Measurements from ENCODE around the gene PLEKHA6.

Gene PLEKHA6

DNA sequence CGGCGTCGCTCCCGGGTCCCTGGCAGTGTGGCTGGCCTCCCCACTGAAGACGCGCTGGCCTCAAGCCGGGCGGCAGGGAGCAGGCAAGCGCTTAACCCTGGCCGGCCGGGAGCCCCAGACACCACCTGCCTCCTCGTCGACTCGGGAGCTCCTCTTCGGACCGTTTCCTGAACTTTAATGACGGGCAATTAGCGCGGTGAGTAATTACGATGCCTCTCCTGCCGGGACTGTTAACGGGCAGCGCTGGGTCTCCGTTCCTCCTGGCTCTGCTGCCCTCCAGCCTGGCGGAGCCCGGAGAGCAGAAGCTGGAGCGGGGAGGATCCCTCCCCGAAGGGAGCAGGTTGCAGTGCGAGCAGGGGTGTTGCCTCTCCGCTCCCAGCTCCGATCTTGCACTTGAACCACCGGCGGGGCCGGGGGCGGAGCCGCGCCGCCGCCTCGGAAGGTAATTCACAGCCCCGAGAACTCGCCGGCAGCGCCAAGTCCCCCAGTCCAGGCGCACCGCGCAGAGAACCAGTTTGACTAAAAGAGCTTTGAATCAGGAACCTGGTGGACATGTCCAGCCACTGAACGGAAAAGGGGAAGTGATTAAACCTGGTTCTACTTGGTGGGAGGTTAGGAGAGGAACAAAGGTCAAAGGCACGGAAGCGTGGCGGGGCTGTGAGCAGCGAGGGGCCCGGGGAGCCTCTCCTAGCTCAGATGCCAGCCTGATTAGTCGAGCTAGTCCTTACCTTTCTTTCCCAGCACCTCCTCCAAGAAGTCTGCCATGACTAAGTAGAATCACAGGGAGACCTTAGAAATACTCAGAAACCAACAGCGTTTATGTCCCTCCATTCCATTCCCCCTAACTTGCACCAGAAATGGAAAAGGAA is 18.3 kb upstream of the PLEKHA6 start:
- DNase-seq, result peak; percentile 58

DNA sequence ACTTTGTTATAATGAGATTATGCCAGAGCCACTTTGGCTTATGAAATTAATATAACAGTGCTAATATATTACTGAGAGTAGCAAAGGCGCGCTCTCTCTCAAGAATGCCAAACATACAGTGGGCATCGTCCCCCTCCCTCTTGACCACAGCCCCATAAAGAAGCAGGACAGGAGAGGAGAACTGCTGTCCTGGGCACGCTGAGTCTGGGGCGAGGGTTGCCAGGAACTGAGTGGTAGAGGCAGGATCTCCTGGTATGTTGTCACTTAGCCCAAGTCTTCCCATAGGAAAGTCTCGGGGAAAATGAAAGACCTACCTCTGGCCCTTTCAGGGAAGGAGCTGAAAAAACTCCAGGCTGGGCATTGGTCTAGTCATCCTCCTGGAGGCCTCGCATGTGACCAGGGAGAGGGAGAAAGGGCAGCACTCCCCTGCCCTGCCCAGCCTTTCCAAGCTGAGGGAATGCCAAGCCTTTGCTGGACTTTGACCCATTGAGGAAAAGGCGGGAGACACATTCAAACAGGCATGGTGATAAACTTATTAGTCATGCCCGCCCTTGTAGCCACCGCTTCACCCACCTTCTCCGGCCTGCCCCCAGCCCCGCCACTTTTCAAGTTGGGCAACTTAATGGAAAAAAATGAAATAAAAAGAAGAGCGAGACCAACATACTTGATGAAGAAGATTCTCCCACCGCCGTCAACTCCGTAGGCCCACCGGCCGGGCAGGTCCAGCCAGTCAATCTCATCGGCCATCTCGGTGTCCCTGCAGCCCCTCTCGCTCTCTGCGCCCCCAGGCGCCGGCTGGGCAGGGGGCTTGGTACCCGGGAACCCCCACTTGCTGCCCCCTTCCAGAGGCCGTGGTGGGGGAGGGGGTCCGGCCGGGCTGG is 17.4 kb upstream of the PLEKHA6 start:
- DNase-seq, result no peak

DNA sequence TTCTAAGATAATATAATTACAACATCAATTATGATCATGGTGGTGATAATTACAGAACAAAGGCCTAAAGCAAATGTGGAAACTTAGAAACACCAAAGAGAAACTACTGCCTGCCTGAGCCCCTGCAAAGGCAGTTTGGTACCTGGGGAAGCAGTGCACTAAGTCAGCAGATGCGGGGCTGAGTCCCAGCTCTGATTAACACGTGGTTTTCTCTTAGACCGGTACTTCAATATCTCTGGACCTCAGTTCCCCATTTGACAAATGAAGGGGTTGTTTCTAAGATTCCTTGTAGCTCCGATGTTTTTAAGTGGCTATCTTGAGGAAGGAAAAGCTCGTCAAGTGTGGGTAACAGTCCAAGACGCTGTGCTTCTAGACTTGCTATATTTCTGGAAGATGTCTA is 16.7 kb upstream of the PLEKHA6 start:
- no peak for DNase-seq

DNA sequence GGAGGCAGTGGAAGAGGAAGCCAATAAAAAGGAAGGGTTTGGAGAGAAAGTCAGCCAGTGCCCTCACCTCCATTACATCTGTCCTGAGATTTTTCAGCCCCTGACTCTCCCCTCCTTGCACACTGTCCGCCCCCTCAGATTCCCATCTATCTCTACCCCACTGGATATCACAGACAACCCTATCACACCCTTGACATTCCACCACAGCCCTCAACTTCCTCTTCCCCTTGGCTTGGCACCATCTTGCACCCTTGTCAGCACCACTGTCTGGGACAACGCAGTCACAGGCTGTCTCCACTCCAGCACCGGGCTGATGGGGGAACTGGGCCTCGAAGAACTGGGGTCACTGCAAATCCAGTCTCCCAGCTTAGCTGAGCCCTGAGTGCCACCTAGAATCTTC is 14.2 kb upstream of the PLEKHA6 start:
- no peak for DNase-seq

DNA sequence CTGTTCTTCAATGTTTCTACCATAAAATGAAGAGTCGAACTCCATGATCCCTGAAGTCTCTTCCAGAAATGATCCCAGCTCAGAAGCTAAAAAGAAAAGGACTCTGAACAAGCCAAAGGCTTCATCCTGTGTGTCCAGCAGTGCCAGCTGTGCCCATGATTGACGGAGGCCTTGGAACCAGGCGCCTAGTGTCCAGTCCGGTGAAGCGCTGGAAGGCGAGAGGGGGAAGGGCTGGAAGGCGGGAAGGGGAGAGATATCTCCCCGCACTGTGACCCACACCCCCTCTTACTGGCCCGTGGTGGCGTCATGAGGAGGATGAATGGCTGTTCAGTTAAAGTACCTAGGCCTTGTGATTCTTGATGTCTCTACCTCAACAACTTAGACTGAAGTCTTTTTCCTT is 10.4 kb upstream of the PLEKHA6 start:
- DNase-seq, result no peak

DNA sequence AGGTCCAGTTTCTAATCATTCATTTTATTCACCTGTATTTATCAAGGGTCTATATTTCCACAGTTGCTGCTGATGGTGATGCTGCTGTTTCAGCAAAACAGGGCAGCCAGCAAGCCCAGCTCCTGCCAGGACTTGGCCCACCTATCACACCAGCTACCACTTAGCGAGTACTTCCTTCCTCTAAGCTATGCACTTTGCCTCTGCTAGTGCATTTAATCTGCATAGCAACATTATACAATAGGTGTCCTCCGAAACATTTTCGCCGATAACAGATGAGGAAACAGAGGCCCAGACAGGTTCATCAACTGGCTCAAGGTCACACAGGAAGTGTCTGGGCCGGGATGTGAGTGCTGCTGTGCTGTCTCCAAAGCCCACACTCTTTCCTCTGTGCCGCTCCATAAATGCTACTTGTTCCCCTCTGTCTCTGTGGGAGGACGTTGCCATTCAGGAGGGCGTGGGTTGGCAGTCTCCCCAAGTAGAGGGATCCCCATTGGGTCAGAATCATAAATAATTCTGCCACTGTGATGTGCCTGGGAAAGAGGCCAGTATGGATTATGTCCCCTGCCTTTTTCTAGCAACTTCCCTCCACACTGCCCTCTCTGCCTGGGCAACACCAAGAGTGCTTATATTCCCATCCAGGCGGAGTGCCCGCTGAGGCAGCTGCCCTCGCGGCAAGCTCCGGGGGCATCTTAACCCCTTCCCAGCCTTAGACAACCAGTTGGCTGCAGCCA is 9.4 kb upstream of the PLEKHA6 start:
- DNase-seq, result no peak

DNA sequence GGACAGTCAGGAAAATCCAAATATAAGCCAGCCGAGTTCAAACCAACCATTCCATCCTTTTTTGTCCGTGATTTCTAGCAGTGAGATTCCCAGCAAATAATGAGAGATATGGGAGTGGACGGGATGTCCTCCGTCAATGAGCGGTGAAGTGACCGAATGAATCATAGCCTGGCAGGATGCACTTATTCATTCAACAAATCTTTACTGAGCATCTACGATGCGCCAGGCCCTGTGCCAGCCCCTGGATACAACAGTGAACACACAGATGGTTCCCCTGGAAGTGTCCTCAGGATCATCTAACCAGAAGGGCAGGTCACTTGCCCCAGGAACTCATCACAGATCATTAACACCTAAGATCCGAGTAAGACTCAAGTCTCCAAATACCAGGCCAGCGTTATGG is 8.2 kb upstream of the PLEKHA6 start:
- no peak for DNase-seq

DNA sequence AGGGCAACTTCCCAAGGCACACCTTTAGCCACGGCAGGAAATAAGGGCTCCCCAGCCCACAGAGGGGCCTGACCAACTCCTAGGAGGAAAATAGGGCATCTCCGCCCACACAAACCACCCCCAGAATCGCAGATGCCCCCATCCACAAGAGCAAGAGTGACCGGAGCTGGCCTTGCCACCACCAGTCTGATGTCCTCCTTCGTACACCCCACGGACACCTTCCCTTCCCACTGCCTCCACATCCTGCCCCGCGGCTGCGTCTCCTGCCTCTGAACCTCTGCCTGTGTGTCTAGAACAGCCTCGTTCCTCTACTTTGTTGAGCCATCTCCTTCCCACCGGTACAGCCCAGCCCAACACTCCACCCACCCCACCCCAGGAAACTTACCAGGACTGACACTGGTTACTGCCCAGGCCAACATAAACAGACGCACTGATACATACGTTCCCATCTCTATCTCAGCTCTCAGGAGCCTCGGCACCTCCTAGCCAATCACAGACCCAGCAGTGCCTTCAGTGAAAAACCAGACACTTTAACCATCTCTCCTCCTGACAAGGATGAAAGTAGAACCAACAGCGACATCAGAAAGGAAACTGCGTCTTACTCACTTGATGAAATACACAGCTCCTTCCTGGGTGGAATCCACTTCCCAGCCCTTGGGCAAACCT is 7.6 kb upstream of the PLEKHA6 start:
- no peak for DNase-seq

DNA sequence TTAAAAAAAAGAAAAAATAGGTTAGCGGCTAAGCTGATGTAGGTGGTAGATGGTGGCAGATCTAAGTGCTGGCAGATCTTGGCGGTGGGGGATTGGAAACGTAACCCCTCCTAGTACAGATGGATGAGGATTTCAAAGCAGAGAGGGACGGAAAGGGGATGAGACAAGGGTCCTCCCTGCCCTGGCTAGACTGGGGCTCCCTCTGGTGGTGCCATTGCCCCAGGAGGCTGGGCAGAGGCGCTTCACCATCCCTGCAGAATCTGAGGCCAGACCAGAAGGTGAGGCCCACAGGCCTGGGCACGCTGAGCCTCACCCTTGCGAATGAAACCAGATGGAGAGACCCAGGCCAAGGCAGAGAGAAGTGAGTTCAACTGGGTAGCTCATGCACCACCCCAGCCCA is 7.0 kb upstream of the PLEKHA6 start:
- no peak for DNase-seq

DNA sequence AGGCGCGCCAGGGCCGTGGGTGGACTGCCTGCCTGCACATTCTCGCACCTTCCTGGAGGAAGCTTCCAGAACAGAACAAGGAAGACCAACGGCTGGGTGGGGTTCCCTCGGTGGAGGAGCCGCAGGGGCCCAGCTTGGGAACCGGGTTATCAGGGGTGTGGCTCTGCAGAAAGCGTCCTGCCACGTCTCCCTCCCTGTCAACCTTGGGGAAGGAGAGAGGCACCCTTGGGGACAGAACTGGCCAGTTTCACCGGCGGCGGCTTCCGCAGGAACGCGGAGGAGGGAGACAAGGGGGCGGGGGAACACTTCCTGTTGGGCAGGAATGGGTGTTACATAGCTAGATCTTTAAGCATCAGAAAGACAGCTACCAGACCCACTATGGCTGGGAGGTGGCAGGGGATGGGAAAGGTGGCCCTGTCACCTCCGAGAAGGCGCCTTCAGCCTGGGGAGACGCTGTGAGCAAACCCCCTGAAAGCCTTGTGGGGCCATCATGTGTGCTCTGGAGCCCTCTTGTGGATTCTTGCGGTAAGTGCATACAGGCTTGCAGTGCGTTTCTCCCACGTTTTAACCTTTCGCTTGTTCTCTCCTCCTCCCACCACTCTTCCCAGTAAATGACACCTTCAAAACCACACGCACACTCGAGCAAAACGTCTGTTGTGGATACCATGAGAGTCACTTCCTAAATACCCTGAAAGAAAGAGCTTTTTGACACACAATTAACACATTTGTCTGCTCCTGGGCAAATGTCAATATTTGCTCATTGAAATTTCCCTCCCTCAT is 3.8 kb upstream of the PLEKHA6 start:
- peak; percentile 79 for DNase-seq

DNA sequence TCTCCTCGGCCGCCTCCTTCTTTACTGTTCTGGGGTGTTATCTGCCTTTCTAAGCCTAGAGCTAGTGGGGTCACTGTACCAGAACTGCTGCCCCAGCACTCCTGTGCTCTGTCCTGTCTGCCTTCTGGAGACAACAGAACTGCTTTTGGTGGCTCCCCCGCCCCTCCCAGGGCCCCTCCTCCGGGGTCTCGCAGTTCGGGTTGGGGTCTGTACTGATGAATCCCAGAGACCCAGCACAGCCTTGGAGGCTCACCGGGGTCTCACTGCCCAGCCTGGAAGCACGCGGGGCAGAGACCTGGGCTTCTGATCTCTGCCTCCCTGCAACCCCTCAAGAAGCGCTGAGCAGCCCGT is 3.2 kb upstream of the PLEKHA6 start:
- no peak for DNase-seq

DNA sequence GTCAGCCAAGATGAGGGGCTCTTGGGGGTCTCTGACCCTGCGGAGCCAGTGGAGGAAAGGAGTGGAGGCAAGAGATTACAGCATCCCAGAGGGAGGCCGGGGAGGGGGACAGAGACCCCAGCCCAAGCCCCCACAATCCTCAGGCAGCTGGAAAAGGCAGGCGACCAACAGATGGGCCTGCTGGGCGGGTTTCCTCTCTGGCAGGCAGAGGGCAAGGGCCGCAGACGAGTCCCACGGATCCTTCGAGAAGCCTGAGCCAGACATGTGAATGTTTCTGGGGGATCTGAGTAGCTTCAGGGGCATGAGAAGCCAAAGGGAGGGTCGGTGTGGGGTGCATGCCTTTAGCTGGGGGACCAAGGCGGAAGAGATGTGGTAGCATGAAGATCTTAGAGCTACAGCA is 2.1 kb upstream of the PLEKHA6 start:
- no peak for DNase-seq

DNA sequence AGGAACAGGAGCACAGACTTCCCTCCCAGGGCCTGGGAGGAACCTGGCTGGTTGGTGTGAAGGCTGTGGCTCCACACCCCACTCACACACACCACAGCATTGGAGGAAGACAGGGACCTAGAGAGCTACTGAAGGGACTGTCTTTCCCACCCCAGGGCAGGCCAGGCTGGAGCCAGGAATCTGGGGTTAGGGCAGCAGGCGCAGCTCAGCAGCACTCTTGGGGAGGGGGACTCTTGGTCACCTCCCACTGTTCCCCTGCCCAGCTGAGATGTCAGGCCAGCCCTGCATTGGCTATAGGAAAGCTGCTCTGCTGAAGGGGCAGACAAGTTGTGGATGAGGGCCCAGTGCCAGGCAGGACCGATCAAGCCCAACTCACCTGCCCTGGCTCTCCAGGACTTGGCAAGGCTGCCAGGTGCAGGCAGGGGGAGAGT is 1.6 kb upstream of the PLEKHA6 start:
- DNase-seq, result no peak

DNA sequence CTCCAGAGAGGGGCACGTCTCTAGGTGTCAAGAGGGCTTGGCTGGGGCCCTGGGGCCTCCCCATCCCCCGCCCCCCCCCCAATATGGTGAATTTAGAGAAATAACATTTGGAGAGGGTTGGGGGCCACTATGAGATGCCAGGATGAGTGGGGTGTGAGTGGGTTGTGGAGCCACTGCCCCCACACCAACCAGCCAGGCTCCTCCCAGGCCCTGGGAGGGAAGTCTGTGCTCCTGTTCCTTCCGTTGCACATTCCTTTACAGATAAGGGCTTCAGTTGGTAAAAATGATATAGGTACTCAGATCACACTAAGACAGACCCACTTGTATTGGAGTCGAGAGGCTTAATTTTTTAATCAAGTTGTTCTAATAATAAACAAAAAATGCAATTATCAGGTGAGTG is 585 bp upstream of the PLEKHA6 start:
- DNase-seq, result no peak

DNA sequence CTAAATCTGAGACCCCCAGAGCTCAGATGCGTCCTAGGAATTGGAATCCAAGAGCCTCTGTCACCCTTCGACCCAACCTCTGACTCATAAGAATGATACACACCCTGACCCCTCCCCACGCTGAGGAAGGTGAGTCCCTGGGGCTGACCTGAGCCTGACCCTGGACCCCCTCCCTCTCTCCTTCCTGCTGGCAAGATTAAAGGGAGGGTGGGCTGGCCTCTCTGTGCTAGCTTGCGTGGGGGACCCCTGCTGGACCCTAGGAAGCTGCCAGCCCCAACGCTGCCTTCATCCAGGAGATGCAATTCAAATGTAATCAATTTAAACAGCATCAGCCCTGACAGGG is 627 bp downstream of the PLEKHA6 start:
- DNase-seq, result no peak

DNA sequence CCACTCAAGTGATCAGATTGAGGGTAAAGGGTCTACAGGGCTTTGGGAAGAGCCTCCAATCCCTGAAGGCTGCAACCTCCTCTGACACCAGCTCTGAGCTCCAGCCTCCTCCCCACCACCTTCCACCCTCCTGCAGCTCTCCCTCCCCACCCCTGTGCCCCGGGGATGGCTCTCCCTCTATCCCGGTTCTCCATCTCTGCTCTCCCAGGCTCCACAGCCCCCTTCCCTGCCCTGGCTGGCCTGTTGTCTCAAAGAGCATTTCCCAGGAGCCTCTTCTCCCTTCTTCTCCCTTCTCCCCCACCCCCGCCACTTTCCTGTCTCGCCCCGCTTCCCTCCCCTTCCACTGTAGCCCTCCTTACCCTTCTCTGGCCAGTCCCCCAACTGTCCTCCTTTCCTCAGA is 1.1 kb downstream of the PLEKHA6 start:
- no peak for DNase-seq

DNA sequence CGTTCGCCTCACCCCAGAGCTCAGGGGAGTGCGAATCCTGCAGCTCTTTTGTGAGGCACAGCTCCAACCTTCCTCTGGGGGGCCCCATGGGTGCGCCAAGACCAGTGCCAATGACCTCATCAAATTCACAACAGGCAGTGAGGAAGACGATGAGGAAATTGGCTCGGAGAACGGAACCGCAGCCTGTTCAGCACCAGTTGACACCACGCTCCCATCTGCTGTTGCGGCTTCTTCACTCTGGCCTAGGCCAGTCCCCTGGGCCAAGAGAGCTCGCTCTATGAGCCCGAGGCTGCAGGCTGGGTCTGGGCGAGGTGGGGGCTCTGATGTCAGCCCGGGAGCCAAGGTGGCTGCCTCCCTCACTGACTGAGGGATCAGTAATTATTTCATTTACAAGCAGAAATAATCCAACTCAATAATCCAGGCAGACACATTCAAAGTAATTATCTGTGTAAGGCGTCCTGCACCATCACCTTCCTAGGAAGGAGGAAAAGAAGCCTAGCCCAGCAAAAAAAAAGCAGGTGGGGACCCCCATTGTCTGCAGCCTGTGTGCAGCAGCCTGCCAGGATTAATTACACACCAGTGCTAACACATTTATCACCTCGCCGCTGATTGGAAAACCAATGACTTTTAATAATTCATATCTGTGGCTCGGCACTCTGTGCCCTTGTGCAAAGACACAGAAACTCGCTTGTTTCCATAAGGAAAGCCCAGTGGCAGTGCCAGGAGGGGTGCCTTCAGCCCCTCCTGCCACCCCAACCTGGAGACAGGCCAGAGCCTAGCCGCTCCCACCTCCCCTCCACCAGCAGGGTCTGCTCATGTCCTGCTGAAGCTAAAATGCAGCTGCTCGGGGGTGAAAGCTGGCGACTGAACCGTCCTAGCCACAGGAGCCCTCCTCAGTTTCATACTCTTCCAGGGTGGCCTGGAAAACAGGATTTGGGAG is 1.9 kb downstream of the PLEKHA6 start:
- no peak for DNase-seq

DNA sequence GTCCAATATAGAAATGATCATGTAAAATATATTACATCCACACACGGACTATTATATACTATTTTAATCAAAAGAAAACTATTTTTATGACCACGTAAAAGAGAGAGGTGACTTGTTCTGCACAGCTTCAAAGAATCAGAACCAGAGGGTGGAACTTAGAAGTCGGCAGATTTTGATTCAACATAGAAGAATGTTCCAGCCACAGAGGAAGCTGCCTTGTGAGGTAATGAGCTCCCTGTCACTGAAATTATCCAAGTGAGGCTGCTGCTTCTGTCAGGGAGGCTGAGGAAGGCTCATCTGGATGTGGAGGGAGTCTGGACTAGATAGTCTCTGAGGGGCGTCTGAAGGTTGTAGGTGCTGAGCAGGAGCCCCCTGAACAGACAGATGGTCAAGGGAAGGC is 2.7 kb downstream of the PLEKHA6 start:
- DNase-seq, result no peak

DNA sequence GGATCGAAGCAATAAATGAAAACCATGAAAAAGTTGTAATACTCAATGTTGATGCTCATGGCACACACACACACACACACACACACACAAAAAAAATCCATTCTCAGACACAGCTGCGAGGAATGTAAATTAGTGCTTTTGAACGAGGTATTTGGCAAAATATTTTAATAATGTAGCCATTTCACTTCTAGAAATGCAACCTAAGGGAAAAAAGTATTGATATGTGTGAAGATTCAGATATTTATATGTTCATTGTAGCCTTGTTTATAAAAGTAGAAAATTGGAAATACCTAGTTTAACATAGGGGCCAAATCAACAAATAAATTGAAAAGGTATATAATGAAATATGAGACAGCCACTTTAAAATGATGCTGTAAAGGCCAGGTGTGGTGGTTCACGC is 3.8 kb downstream of the PLEKHA6 start:
- no peak for DNase-seq

DNA sequence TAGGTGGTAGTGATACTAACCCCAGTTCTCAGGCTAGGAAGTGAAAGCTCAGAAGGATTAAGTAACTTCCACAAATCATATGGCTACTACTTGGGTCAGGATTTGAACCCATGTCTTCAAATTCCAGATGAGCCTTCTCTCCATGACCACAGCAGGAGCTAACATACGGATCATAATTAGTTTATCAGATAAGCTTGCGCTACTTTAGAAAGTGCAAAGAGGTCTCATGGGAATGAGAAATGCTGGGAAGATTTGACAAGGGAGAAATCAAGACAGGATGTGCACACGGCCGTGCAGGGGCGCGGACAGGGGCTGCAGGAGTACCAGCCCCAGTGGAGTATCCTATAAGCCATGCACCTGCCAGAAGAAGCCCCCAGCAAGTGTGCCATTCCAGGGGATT is 5.2 kb downstream of the PLEKHA6 start:
- DNase-seq, result no peak
